SK-N-SH treated with all-trans-retinoic acid at 6 μM for 48 hours (cell line): ENCODE measurements around the gene RNF40.

Experiments
- ESRRG ChIP-seq: fragments of 250-450 bp; sonication (Bioruptor Pico); IDR thresholded peaks from 2 replicates; pipeline ENCODE4 v1.6.1; 2021; ENCODE audit warnings: mild to moderate bottlenecking
- RARB ChIP-seq: fragments of 250-450 bp; sonication (Bioruptor Pico); IDR thresholded peaks from 2 replicates; pipeline ENCODE4 v1.8.0; 2021; ENCODE audit warnings: mild to moderate bottlenecking, moderate library complexity
- SNAI2 ChIP-seq: fragments of 250-450 bp; sonication (Bioruptor Pico); IDR thresholded peaks from 2 replicates; pipeline ENCODE4 v1.5.0; 2020; ENCODE audit warnings: mild to moderate bottlenecking, moderate library complexity
- ZFP30 ChIP-seq: fragments of 450-650 bp; formaldehyde crosslinking; IDR thresholded peaks from 2 replicates; pipeline ENCODE4 v1.5.0; 2022; ENCODE audit warnings: mild to moderate bottlenecking, moderate library complexity
- ZNF565 ChIP-seq: fragments of 450-650 bp; formaldehyde crosslinking; conservative IDR thresholded peaks from 2 replicates; pipeline ENCODE4 v1.5.0; 2020; ENCODE audit warnings: low read depth, mild to moderate bottlenecking, moderate library complexity
- ZNF8 ChIP-seq: fragments of 450-650 bp; formaldehyde crosslinking; IDR thresholded peaks from 2 replicates; pipeline ENCODE4 v1.5.0; 2020; ENCODE audit warnings: mild to moderate bottlenecking, moderate library complexity
- TF ChIP-seq, protein P1 (sequence below): fragments of 250-450 bp; sonication (Bioruptor Pico); IDR thresholded peaks from 2 replicates; pipeline ENCODE4 v1.5.1; 2021; ENCODE audit warnings: mild to moderate bottlenecking, moderate library complexity
- TF ChIP-seq, protein P2 (sequence below): fragments of 250-450 bp; sonication (Bioruptor Pico); IDR thresholded peaks from 2 replicates; pipeline ENCODE4 v1.8.0; 2020; ENCODE audit warnings: mild to moderate bottlenecking, moderate library complexity, borderline replicate concordance

DNA sequence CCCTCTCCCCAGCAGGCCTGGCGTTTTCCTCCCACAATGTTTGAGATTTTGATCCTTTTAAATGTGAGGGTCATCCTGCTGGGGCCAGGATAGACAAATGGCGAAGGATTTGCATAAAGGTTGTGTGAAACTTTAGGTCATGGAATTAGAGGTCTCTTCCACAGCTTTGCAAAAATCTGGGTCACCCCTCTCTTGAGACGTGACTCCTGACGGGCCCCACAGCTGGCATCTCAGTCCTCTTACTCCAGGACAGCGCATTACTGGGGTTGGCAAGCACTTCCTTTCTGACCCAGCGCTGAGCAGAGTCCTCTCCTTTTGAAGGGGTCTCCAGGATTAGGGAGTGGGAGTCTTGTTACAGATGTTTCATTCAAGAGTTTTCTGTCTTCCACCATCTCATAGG lies 17.5 kb downstream of the RNF40 start:
- TF ChIP-seq, protein P1, sequence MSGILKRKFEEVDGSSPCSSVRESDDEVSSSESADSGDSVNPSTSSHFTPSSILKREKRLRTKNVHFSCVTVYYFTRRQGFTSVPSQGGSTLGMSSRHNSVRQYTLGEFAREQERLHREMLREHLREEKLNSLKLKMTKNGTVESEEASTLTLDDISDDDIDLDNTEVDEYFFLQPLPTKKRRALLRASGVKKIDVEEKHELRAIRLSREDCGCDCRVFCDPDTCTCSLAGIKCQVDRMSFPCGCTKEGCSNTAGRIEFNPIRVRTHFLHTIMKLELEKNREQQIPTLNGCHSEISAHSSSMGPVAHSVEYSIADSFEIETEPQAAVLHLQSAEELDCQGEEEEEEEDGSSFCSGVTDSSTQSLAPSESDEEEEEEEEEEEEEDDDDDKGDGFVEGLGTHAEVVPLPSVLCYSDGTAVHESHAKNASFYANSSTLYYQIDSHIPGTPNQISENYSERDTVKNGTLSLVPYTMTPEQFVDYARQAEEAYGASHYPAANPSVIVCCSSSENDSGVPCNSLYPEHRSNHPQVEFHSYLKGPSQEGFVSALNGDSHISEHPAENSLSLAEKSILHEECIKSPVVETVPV: no peak
- TF ChIP-seq ESRRG (CRISPR knock-in tag) (no peak), ZFP30 (no peak), SNAI2 (CRISPR knock-in tag) (no peak), ZNF8 (CRISPR knock-in tag) (no peak), ZNF565 (no peak), RARB (no peak)
- TF ChIP-seq, protein P2, sequence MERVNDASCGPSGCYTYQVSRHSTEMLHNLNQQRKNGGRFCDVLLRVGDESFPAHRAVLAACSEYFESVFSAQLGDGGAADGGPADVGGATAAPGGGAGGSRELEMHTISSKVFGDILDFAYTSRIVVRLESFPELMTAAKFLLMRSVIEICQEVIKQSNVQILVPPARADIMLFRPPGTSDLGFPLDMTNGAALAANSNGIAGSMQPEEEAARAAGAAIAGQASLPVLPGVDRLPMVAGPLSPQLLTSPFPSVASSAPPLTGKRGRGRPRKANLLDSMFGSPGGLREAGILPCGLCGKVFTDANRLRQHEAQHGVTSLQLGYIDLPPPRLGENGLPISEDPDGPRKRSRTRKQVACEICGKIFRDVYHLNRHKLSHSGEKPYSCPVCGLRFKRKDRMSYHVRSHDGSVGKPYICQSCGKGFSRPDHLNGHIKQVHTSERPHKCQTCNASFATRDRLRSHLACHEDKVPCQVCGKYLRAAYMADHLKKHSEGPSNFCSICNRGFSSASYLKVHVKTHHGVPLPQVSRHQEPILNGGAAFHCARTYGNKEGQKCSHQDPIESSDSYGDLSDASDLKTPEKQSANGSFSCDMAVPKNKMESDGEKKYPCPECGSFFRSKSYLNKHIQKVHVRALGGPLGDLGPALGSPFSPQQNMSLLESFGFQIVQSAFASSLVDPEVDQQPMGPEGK (CRISPR knock-in tag): no peak
